GM21529 (cell line): ENCODE results near the gene EDEM3.

Source experiments
- ATAC-seq: cut with Tn5 transposase; IDR thresholded peaks from one replicate; pipeline ENCODE4 v1.9.1; 2021; ENCODE audit not compliant: unreplicated experiment

The EDEM3 gene

GRCh38 chr1:184743062-184743756, 11.4 kb downstream of the EDEM3 start:
- ATAC-seq, result peak; percentile 43

- ATAC-seq, result no peak
Observed at GRCh38 chr1:184740344-184740743, 14.3 kb downstream of the EDEM3 start.

GRCh38 chr1:184739796-184740195, 14.9 kb downstream of the EDEM3 start:
- no peak for ATAC-seq

GRCh38 chr1:184739070-184739469, 15.6 kb downstream of the EDEM3 start:
- no peak for ATAC-seq

- ATAC-seq, result peak; percentile 72
Observed at GRCh38 chr1:184734980-184735379, 19.7 kb downstream of the EDEM3 start.

GRCh38 chr1:184724843-184725242, 29.8 kb downstream of the EDEM3 start:
- ATAC-seq, result no peak

GRCh38 chr1:184716158-184716557, 38.5 kb downstream of the EDEM3 start:
- no peak for ATAC-seq

- no peak for ATAC-seq
Observed at GRCh38 chr1:184709418-184709817, 45.2 kb downstream of the EDEM3 start.

- ATAC-seq, result no peak
Observed at GRCh38 chr1:184708084-184708676, 46.5 kb downstream of the EDEM3 start.

- no peak for ATAC-seq
Observed at GRCh38 chr1:184705271-184705670, 49.4 kb downstream of the EDEM3 start.

- no peak for ATAC-seq
Observed at GRCh38 chr1:184701816-184702215, 52.8 kb downstream of the EDEM3 start.

GRCh38 chr1:184698969-184699368, 55.7 kb downstream of the EDEM3 start:
- no peak for ATAC-seq

- ATAC-seq, result no peak
Observed at GRCh38 chr1:184698016-184698415, 56.6 kb downstream of the EDEM3 start.

- ATAC-seq, result no peak
Observed at GRCh38 chr1:184696403-184696802, 58.3 kb downstream of the EDEM3 start.

- ATAC-seq, result peak; percentile 59
Observed at GRCh38 chr1:184695023-184695422, 59.6 kb downstream of the EDEM3 start.

GRCh38 chr1:184693011-184693410, 61.6 kb downstream of the EDEM3 start:
- ATAC-seq, result no peak

- ATAC-seq, result no peak
Observed at GRCh38 chr1:184691719-184692324, 62.8 kb downstream of the EDEM3 start.

- ATAC-seq, result no peak
Observed at GRCh38 chr1:184686540-184686939, 68.1 kb downstream of the EDEM3 start.

- ATAC-seq, result peak; percentile 87
Observed at GRCh38 chr1:184685116-184685515, 69.5 kb downstream of the EDEM3 start.

- no peak for ATAC-seq
Observed at GRCh38 chr1:184684285-184685074, 70.2 kb downstream of the EDEM3 start.

GRCh38 chr1:184682956-184683355, 71.7 kb downstream of the EDEM3 start:
- no peak for ATAC-seq
